GM12872 (cell line): ENCODE data around the gene KIAA1210.

Experiments used
- CTCF ChIP-seq: IDR thresholded peaks from 3 replicates; pipeline ENCODE4 v1.5.1; 2011; ENCODE audit warnings: low read depth, mild to moderate bottlenecking, low read length, moderate library complexity; ENCODE audit not compliant: insufficient read depth

The KIAA1210 gene

GRCh38 chrX:119094819-119095218, 32.8 kb downstream of the KIAA1210 start:
- no peak; the same call in 2 of the 3 replicates for TF ChIP-seq CTCF

GRCh38 chrX:119093991-119094735, 33.4 kb downstream of the KIAA1210 start:
- TF ChIP-seq CTCF = no peak

- TF ChIP-seq CTCF = no peak
These were observed 37.0 kb downstream of the KIAA1210 start for GRCh38 chrX:119090627-119091026.

GRCh38 chrX:119089619-119090018, 38.0 kb downstream of the KIAA1210 start:
- no peak for TF ChIP-seq CTCF

- TF ChIP-seq CTCF = no peak
These were observed 40.5 kb downstream of the KIAA1210 start for GRCh38 chrX:119087121-119087520.

- no peak for TF ChIP-seq CTCF
These were observed 42.8 kb downstream of the KIAA1210 start for GRCh38 chrX:119084766-119085165.

GRCh38 chrX:119082278-119082677, 45.3 kb downstream of the KIAA1210 start:
- no peak for TF ChIP-seq CTCF
